T-helper 1 cell treated with Interleukin-12 subunit alpha and Interleukin-12 subunit beta and Interleukin-4 antibody, amounts not matched to agents 30 μg/mL and 1 μg/mL, for 36 hours (primary cell): Measurements from ENCODE around the gene DLGAP1.

Source experiments
- H3K27ac Mint-ChIP-seq: one replicate; pipeline ENCODE4 v1.8.0; 2021; ENCODE audit warnings: mild to moderate bottlenecking, mixed read lengths
- H3K27me3 Mint-ChIP-seq: one replicate; pipeline ENCODE4 v1.8.0; 2021; ENCODE audit warnings: low read depth, mixed read lengths
- H3K36me3 Mint-ChIP-seq: one replicate; pipeline ENCODE4 v1.8.0; 2021; ENCODE audit warnings: low read depth, mixed read lengths
- H3K4me1 Mint-ChIP-seq: one replicate; pipeline ENCODE4 v1.8.0; 2021; ENCODE audit warnings: low read depth, mixed read lengths
- H3K4me3 Mint-ChIP-seq: one replicate; pipeline ENCODE4 v1.8.0; 2021; ENCODE audit warnings: mild to moderate bottlenecking, moderate library complexity, mixed read lengths
- H3K9me3 Mint-ChIP-seq: one replicate; pipeline ENCODE4 v1.8.0; 2021; ENCODE audit warnings: mixed read lengths

Gene DLGAP1

DNA sequence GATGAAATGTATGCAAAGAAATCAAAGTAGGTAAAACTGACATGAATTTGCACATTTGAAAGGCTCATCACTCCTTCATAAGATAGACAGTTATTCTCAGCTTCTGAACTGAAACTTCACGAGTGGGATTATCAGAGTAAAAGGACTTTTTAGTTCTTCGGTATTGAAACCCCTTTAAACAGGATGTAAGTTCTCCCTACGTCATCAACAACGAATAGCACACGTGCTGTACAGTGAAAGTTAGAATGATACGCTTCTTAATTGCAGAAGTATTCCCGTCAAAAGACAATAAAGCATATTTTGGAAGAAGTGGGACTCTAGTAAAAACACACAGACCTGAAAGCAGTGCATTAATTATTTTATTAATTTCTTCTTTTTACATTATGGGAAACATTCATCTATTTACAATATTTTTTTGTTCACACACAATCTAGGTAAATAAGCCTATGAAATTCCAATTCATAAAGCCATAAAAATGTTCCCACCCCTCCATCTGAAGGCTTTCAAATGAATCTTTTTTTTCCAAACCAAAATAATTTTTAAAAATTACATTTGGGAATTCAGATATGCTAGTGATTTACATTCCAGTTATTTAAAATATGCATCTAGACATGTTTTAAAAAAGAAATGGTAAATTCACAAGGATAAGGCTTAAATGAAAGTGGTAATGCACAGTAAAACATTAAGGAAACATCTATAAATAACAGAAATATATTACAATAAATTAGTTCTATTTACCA, 959.2 kb downstream of the DLGAP1 start:
- H3K27ac Mint-ChIP-seq = no peak overlapping the region
- peaks cover 16% of the 10 kb centered on the region for H3K4me1 Mint-ChIP-seq
- H3K36me3 Mint-ChIP-seq = no peaks in the 10 kb centered on the region
- H3K27me3 Mint-ChIP-seq = peaks cover 58% of the 10 kb centered on the region
- H3K4me3 Mint-ChIP-seq = no peak overlapping the region
- H3K9me3 Mint-ChIP-seq = no peaks in the 10 kb centered on the region

- peaks cover 11% of the 10 kb centered on the region for H3K4me1 Mint-ChIP-seq
- H3K9me3 Mint-ChIP-seq = no peaks in the 10 kb centered on the region
- H3K27ac Mint-ChIP-seq = no peak overlapping the region
- no peak overlapping the region for H3K4me3 Mint-ChIP-seq
- no peaks in the 10 kb centered on the region for H3K36me3 Mint-ChIP-seq
- peaks cover 55% of the 10 kb centered on the region for H3K27me3 Mint-ChIP-seq
Measured at GRCh38 chr18:3494569-3494968, 960.5 kb downstream of the DLGAP1 start.

- peaks cover 52% of the 10 kb centered on the region for H3K27me3 Mint-ChIP-seq
- no peak overlapping the region for H3K4me3 Mint-ChIP-seq
- no peaks in the 10 kb centered on the region for H3K9me3 Mint-ChIP-seq
- H3K36me3 Mint-ChIP-seq = no peaks in the 10 kb centered on the region
- H3K4me1 Mint-ChIP-seq = peaks cover 7% of the 10 kb centered on the region
- H3K27ac Mint-ChIP-seq = no peak overlapping the region
Measured at GRCh38 chr18:3494245-3494526, 960.9 kb downstream of the DLGAP1 start.

DNA sequence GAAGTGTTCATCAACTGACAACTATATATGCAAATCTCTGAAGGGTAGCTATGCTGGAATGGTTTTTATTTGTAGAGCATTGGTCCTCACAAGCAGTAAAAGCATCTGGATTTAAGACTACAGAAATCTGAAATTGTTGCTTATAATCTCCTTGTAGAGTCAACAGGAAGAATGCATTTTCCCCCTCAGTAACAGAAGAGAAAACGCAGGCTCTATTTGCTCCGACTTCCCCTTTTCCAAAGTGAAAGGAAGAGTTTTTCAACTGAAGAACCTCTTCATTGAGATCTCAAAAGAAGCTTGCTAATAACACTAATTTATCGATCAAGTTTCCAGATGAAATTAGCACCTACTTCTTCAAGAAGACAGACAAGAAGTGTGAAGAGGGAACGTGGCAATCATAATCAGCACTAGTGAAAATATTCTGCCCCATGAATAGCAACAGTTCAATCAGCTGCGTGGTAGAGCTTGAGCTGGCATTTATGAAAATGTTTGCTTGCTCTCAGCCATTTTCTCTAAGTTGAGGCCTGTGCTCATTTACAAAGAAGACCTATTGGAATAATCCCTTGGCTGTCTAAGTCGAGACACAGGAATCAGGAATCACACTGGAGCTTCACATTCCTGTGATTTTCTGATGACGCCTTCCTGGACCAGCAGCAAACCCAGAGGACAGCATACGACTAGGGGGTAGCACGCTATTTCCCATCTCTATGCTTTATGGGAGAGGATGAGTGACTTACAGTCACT, 961.4 kb downstream of the DLGAP1 start:
- H3K9me3 Mint-ChIP-seq = no peaks in the 10 kb centered on the region
- H3K4me1 Mint-ChIP-seq = peaks cover 6% of the 10 kb centered on the region
- H3K27ac Mint-ChIP-seq = no peak overlapping the region
- H3K27me3 Mint-ChIP-seq = peaks cover 46% of the 10 kb centered on the region
- H3K36me3 Mint-ChIP-seq = no peaks in the 10 kb centered on the region
- no peak overlapping the region for H3K4me3 Mint-ChIP-seq

DNA sequence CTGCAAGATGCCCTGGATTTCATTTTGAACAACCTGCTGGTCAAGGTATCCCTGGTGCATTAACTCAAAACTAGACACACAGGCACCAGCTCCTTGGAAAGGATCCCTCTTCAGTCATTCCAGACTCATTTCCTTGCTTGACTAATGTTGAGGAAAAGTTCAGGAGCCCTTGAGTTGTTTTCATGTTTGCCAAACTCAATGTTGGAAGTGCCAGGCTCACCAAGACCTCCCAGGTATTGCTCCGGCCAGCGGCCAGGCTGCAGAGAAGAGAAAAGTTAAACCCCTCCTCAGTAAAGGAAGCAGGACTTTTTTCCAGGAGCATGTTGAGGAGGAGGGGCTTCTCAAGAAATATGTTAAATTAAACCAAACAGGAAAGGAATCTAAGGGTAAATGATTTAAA, 962.4 kb downstream of the DLGAP1 start:
- H3K9me3 Mint-ChIP-seq = no peaks in the 10 kb centered on the region
- no peak overlapping the region for H3K27ac Mint-ChIP-seq
- no peaks in the 10 kb centered on the region for H3K36me3 Mint-ChIP-seq
- H3K27me3 Mint-ChIP-seq = peaks cover 37% of the 10 kb centered on the region
- no peak overlapping the region for H3K4me3 Mint-ChIP-seq
- peaks cover 3% of the 10 kb centered on the region for H3K4me1 Mint-ChIP-seq

- no peak overlapping the region for H3K4me3 Mint-ChIP-seq
- peaks cover 30% of the 10 kb centered on the region for H3K27me3 Mint-ChIP-seq
- H3K9me3 Mint-ChIP-seq = no peaks in the 10 kb centered on the region
- H3K4me1 Mint-ChIP-seq = peaks cover 3% of the 10 kb centered on the region
- no peak overlapping the region for H3K27ac Mint-ChIP-seq
- no peaks in the 10 kb centered on the region for H3K36me3 Mint-ChIP-seq
Measured at GRCh38 chr18:3491981-3492555, 963.0 kb downstream of the DLGAP1 start.

- Mint-ChIP-seq H3K27me3 (peaks cover 27% of the 10 kb centered on the region), H3K4me3 (no peak overlapping the region), H3K4me1 (peaks cover 4% of the 10 kb centered on the region), H3K36me3 (no peaks in the 10 kb centered on the region), H3K27ac (no peak overlapping the region), H3K9me3 (no peaks in the 10 kb centered on the region)
Measured at GRCh38 chr18:3489462-3489861, 965.6 kb downstream of the DLGAP1 start.

DNA sequence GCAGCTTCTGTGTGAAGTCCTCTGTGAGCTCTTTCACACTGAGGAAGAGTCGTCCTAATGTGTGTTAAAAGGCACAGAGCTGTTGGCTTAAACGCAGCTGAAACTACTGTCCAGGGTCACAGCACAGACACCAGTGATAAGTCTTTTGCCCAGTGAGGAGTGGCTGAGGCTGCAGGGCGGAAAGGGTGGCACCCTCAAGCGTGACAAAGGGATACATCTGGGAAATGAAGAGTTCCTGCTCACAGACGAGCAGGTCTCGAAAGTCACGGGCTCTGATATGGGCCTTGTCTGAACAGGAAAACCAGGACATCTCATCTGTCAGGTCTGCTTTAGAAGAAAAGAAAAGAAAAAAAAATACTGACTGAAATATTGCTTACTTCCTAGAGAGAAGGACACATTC, 968.6 kb downstream of the DLGAP1 start:
- Mint-ChIP-seq H3K27me3 (peaks cover 7% of the 10 kb centered on the region), H3K4me3 (no peak overlapping the region), H3K27ac (no peak overlapping the region), H3K36me3 (no peaks in the 10 kb centered on the region), H3K4me1 (peaks cover 3% of the 10 kb centered on the region), H3K9me3 (no peaks in the 10 kb centered on the region)

GRCh38 chr18:3485153-3486149, 969.7 kb downstream of the DLGAP1 start:
- H3K27ac Mint-ChIP-seq = no peak overlapping the region
- no peak overlapping the region for H3K4me3 Mint-ChIP-seq

DNA sequence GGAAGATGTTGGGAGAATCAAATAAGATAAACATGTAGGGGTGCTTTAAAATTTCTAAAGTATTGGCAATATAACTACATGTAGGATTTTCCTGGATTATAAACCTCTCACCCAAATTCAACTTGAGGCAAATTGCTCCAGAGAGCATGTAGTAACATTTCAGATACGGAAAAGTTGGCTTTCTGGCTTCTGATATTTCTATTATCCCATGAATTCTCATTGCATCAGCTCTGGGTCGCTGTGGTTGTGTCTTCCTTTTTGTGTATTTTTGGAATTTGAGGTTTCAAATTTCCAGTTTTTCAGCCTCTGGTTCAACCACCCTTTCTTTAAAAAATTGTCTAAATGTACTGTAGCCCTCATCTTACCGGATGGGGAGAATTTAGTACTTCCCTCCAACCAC, 972.8 kb downstream of the DLGAP1 start:
- no peak overlapping the region for H3K4me3 Mint-ChIP-seq
- H3K4me1 Mint-ChIP-seq = peaks cover 3% of the 10 kb centered on the region
- H3K27ac Mint-ChIP-seq = no peak overlapping the region
- H3K9me3 Mint-ChIP-seq = no peaks in the 10 kb centered on the region
- peaks cover 3% of the 10 kb centered on the region for H3K27me3 Mint-ChIP-seq
- no peaks in the 10 kb centered on the region for H3K36me3 Mint-ChIP-seq

More at GRCh38 chr18:3485153-3486149, 969.7 kb downstream of the DLGAP1 start:
- Mint-ChIP-seq H3K36me3 (no peaks in the 10 kb centered on the region), H3K4me1 (peaks cover 3% of the 10 kb centered on the region), H3K9me3 (no peaks in the 10 kb centered on the region), H3K27me3 (peaks cover 7% of the 10 kb centered on the region)

- H3K36me3 Mint-ChIP-seq = no peaks in the 10 kb centered on the region
- H3K4me1 Mint-ChIP-seq = peaks cover 3% of the 10 kb centered on the region
- no peak overlapping the region for H3K4me3 Mint-ChIP-seq
- H3K9me3 Mint-ChIP-seq = no peaks in the 10 kb centered on the region
- H3K27me3 Mint-ChIP-seq = peaks cover 3% of the 10 kb centered on the region
- H3K27ac Mint-ChIP-seq = no peak overlapping the region
Measured at GRCh38 chr18:3481696-3482210, 973.4 kb downstream of the DLGAP1 start.

DNA sequence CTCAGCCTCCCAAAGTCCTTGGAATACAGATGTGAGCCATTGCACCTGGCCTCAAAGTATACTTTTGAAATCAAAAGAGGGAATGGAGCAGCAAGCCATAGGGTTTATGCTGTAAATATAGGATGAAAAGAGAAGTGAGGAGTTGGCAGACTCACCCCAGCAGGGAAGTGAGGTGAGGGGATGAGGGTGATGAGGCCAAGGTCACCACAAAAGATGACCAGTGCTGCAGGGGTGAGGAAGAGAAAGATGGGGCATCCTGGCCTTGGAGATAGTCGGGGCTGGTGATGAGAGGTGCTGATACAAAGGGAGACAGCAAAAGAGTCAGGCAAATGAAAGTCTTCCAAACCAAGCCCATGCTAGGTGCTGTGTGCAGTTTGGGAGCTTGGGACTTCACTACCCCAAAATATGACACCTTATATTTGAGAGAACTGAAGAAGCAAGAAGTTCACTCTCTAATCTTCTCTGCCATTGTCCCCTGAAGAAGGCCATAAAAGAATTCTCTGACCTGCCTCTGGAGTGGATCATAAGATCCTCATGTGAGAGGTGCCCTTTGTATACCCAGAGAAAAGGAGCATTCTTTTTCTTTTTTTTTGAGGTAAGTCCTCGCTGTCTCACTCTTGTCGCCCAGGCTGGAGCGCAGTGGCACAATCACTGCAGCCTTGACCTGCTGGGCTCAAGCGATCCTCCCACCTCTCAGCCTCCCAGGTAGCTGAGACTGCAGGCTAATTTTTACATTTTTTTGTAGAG, 974.1 kb downstream of the DLGAP1 start:
- no peak overlapping the region for H3K27ac Mint-ChIP-seq
- no peaks in the 10 kb centered on the region for H3K36me3 Mint-ChIP-seq
- H3K4me3 Mint-ChIP-seq = no peak overlapping the region
- peaks cover 3% of the 10 kb centered on the region for H3K27me3 Mint-ChIP-seq
- H3K4me1 Mint-ChIP-seq = peaks cover 3% of the 10 kb centered on the region
- H3K9me3 Mint-ChIP-seq = no peaks in the 10 kb centered on the region

- Mint-ChIP-seq H3K36me3 (no peaks in the 10 kb centered on the region), H3K9me3 (no peaks in the 10 kb centered on the region), H3K27me3 (peaks cover 3% of the 10 kb centered on the region), H3K27ac (no peak overlapping the region), H3K4me3 (no peak overlapping the region), H3K4me1 (peaks cover 2% of the 10 kb centered on the region)
Measured at GRCh38 chr18:3479978-3480509, 975.1 kb downstream of the DLGAP1 start.
